SH-SY5Y (cell line): ENCODE results near the gene LPAR1.

ENCODE experiments used
- GATA2 ChIP-seq: IDR thresholded peaks from 2 replicates; pipeline ENCODE4 v1.6.1; 2011; ENCODE audit warnings: mild to moderate bottlenecking, low read depth, low read length
- GATA3 ChIP-seq: IDR thresholded peaks from 2 replicates; pipeline ENCODE4 v1.6.1; 2011; ENCODE audit warnings: low read depth, mild to moderate bottlenecking, low read length, moderate library complexity

The LPAR1 gene

DNA sequence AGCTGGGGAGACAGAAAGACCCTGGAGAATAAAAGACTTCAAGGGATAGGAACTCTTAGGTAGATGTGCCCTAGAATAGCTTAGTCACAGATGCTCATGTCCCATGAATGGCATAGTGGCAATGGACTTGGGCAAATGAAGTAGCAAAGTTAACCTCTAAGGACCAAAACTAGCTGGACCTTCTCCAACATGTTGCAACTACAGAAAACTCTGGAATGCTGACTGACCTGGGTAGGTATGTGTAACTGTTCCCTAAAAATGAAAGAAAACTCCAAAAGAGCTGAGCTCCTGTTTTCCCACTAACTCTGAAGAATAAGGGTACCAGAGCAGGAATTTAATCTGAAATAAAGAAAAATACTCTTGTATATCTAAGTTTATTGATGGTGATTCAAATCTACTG is 12.5 kb upstream of the LPAR1 start:
- TF ChIP-seq GATA2 = no peak
- no peak for TF ChIP-seq GATA3

GRCh38 chr9:111041902-111042301 is 3.6 kb upstream of the LPAR1 start:
- TF ChIP-seq GATA3 (no peak), GATA2 (no peak)

- TF ChIP-seq GATA2 = no peak
These were observed 2.2 kb upstream of the LPAR1 start for GRCh38 chr9:111040494-111040893.

DNA sequence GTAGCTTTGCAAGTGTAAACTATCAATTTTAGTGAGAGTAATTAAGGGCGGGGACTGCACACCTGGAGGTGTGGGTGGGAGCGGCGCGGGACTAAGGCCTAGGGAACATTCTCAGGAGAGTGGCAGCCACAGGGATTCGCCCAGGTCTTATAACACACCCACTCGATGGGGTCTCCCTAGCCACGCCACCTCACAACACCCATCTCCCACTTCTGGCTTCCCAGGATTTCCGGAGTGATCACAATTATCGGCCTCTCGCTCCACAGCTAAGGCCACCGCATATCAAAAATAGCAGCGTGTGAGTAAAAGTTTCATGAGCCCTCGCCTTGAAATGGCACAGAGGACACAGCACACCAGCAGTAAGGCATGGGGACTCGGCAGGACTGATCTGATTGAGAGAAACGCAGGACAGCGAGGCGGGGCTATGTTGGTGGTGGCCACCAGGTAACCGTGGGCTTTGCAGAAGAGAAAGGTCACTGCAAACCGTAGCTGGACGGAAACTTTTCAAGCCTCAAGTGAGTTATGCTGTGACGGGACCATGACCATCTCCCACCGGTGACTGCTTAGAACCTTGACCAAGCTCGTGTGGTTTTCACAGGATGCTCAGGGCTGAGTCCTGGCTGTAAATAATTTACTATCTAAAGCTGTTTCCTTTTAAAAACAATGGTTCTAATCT is 1.1 kb upstream of the LPAR1 start:
- TF ChIP-seq GATA2 (no peak), GATA3 (no peak)

DNA sequence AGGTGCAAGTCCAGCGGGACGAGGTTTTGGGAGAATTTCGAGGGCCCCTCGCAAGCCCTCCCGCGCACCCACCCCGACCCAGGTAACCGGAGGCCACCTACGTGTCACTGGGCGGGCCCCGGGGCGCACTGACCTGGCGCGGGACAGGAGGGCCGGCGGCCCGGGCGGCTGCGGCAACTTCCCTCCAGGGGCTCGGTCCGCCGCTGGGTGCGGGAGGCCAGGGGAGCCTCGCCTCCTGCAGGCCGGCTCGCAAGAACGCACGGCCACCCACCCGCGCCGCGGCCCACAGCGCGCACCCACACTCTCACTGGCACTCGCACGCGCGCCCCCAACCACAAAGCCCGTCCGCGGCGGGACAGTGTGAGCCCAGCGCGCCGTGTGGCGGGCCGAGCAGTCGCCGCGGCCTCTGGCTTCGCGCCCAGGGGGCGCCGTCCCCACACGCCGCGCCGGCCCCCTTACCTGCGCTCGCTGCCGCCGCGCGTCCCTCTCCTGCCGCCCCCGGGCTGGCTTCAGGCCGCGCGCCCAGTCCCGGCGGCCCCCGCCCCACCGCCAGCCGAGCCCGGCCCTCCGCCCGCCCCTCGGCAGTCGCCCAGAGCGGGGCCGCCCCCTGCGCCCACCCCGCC is 451 bp downstream of the LPAR1 start:
- TF ChIP-seq GATA2 (no peak), GATA3 (no peak)

GRCh38 chr9:111037356-111037707 is 938 bp downstream of the LPAR1 start:
- TF ChIP-seq GATA3 (no peak), GATA2 (no peak)

- no peak for TF ChIP-seq GATA3
- no peak for TF ChIP-seq GATA2
These were observed 1.3 kb downstream of the LPAR1 start for GRCh38 chr9:111036946-111037345.

DNA sequence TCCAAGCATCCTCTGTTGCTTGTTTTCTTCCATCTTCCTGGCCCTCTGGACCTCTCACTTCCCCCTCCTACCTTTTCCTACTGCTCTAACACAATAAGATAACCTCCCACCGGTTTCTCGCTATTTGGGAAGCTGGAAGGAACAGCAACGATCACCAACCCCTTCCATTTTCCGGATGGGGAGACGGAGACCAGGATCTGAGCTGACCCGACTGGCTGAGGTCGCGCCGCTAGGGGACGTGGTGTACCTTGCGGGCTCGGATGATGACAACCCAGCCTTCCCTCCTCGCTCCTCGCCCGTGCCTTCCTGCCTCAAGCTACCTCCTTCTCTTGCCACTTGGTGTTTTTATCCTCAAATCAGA is 1.9 kb downstream of the LPAR1 start:
- TF ChIP-seq GATA3 (no peak), GATA2 (no peak)

- TF ChIP-seq GATA3 (no peak), GATA2 (no peak)
These were observed 2.5 kb downstream of the LPAR1 start for GRCh38 chr9:111035543-111036428.

DNA sequence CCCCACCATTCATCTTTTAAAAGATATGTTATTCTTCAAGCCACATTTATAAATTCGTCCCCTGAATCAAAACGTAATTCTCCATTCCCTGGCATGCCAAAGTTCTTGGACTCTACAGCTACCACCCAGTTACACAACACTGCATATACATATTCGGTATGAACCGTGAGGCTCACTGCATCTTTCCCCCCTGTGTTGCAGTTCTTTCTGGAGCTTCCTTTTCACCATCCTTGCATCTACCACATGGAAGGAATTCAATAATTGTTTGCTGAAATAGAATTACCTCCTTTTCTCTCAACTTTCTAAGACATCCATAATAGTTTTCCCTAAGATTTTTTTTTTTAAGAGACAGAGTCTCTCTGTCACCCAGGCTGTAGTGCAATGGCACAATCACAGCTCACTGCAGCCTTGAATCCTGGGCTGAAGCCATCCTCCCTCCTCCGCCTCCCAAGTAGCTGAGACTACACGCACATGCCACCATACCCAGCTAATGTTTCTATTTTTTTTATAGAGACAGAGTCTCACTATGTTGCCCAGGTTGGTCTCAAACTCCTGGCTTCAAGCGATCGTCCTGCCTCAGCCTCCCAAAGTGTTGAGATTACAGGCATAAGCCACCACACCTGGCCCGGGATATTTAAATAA is 3.3 kb downstream of the LPAR1 start:
- TF ChIP-seq GATA3 = no peak
- TF ChIP-seq GATA2 = no peak

DNA sequence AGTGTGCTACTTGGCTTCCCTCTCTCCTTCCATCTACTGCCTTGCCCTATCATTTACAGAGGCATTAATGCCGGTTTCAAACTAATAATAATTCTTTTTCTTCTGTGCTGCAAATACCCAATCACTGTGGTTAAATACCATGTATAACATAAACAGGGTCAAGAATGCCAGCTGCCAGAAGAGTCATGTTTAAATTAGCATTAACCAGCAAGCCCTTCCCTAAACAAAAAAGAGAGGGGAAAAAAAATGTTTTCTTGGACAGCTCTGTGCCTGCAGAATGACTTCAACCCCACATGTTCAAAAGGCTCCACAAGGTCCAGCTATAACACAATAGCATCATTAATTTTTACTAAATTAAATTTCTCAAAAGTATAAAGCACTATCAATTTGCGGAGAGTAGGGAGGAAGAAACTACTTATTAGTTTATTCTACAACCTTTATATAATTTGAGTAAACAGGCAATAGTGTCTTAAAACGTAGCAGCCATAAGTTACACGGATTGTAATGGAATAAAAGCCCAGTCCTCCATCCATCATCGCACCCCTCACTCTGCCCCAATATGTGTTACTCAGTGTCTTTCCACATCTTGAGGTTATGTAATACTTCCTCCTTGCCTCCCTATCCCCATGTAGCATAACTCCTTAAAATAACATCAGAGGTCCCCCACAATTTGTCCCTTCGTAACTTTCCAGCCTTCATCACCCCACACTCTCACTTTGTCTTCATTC is 3.9 kb downstream of the LPAR1 start:
- TF ChIP-seq GATA3 = no peak
- no peak for TF ChIP-seq GATA2

- TF ChIP-seq GATA3 (no peak), GATA2 (no peak)
These were observed 7.8 kb downstream of the LPAR1 start for GRCh38 chr9:111030492-111030891.

- TF ChIP-seq GATA2 (no peak), GATA3 (no peak)
These were observed 9.0 kb downstream of the LPAR1 start for GRCh38 chr9:111029260-111029659.

DNA sequence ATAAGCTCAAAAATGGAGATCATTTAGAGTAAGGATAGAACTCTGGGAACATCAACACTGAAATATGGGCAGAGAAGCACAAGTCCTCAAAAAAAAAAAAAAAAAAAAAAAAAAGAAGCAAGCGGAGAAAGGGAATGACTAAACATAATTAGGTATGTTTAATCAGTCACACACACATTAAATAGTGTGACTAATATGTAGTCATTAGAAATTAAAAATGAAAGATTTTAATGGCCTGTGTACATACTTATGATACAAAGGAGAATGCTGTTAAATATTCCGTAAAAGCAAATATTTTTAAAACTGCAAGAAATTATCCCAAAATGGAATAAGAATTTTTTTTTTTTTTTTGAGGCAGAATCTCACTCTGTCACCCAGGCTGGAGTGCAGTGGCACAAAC is 10.5 kb downstream of the LPAR1 start:
- no peak for TF ChIP-seq GATA2
- no peak for TF ChIP-seq GATA3

GRCh38 chr9:111023128-111023527 is 15.1 kb downstream of the LPAR1 start:
- TF ChIP-seq GATA2 = no peak
- no peak for TF ChIP-seq GATA3
